DND-41 (cell line): ENCODE results near the gene MAML3.

Experiments used
- CTCF ChIP-seq: IDR thresholded peaks from 2 replicates; pipeline ENCODE4 v1.5.1; 2012; ENCODE audit warnings: borderline replicate concordance, low read length, moderate library complexity, mild to moderate bottlenecking; ENCODE audit not compliant: poor library complexity, severe bottlenecking; ENCODE audit errors: extremely low read depth
- EZH2 ChIP-seq: IDR thresholded peaks from 3 replicates; pipeline ENCODE4 v1.6.1; 2012; ENCODE audit warnings: borderline replicate concordance, low read depth, mild to moderate bottlenecking, moderate library complexity, low read length, inconsistent platforms; ENCODE audit not compliant: severe bottlenecking

DNA sequence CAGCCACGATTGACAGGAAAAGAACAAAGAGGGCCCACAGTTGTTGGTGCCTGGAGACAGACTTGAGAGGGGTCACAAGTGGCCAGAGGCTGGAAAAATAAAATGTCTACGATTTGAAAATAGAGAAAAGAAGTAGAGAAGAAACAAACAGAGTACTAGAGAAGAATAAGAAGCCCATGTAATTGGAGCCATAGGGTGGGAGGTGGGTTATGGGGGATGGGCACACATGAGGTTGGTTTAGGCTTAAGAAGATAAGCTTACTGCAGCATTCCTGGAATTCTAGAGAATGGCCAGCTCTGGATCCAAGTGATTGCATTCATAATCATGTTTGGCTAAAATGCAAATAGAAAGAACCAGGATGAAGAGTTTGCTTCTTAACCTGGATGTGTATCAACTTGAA, 210.7 kb downstream of the MAML3 start:
- TF ChIP-seq CTCF: no peak
- no peak for TF ChIP-seq EZH2
